GM12875 (cell line): ENCODE measurements around the gene PHKA2.

Experiments used
- H3K4me3 ChIP-seq: one replicate; pipeline ENCODE4 v1.5.1; 2011; ENCODE audit warnings: low read depth, low read length, control low read depth
- CTCF ChIP-seq: IDR thresholded peaks from 2 replicates; pipeline ENCODE4 v1.5.1; 2011; ENCODE audit warnings: low read depth, mild to moderate bottlenecking, control low read depth, inconsistent platforms, low read length, moderate library complexity, borderline replicate concordance; ENCODE audit not compliant: insufficient read depth

Gene PHKA2

GRCh38 chrX:18892899-18893298 lies 91.0 kb downstream of the PHKA2 start:
- H3K4me3 ChIP-seq, result no peak overlapping the region
- TF ChIP-seq CTCF, result no peak

DNA sequence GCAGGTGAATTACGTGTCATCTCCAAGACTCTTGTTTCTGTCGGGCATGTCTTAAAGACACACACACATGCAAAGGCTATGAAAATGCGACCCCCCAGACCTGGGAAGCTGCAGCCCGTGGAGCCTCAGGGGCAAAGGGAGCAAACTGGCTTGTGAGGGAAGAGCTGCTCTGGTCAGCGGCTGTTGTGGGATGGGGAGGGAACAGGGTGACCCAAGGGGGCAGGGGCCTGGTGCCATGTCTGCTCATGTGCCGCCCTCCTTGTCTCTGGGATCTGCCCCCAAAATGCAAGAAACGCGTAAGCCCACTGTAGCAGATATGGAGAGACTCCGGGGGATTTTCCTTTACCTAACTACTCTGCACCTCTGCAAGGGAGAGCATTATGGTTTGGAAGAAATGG lies 92.4 kb downstream of the PHKA2 start:
- no peak overlapping the region for H3K4me3 ChIP-seq
- TF ChIP-seq CTCF, result no peak

GRCh38 chrX:18890724-18891547 lies 93.0 kb downstream of the PHKA2 start:
- no peak for TF ChIP-seq CTCF
- no peak overlapping the region for H3K4me3 ChIP-seq

- no peak overlapping the region for H3K4me3 ChIP-seq
- TF ChIP-seq CTCF, result no peak
Measured at GRCh38 chrX:18890049-18890381, 93.9 kb downstream of the PHKA2 start.

DNA sequence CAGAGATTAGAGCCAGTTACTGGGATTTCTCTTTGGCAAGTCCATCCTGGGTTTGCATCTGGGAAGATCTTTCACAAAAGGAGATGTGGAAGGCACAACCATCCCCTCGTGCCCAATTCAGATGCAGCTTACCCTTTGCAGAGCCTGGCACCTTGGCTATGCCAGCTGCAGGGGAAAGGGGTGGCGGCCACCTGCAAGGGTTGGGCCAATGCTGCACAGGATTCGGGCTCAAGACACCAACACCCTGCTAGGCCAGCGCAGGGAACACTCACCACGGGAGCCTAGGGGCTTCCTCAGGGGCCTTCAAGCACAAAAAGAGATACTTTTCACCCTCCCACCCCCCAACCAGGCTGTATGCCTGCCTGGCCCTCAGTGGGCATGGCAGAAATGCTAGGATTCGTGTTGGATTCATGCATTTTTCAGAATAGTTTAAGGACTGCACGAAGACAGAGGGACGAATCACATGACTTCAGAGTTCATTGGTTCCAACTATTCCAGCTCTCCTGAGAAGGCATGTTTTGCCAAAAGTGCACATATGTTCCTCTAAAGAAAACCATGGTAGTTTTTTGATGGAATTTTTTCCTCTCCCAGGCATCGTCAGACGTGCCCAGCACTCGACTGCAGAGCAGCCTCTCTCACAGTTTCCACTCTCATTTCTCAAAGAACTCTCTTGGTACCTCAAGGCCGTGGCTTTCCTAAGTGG lies 94.4 kb downstream of the PHKA2 start:
- no peak overlapping the region for H3K4me3 ChIP-seq
- no peak for TF ChIP-seq CTCF

DNA sequence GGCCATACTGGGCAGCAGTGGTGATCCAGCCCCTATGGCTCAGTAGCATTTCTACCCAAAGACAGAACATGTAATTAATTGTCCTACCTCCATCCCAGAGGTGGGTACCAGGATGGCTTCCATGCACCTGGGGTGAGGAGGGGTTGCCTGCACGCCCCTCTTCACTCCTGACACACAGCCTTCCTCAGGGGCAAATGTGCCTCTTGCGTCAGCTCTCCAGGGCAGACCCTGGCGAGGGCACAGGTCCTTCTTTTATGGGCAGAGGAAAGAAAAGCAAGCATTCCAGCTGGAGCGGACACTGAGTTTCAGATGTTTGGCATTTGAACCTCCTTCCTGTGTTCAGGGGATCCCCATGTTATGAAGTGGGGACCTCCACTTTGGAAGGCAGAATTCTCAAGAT lies 95.6 kb downstream of the PHKA2 start:
- TF ChIP-seq CTCF, result no peak
- no peak overlapping the region for H3K4me3 ChIP-seq

- H3K4me3 ChIP-seq, result no peak overlapping the region
- no peak for TF ChIP-seq CTCF
Measured at GRCh38 chrX:18887825-18888212, 96.1 kb downstream of the PHKA2 start.
